NK-92 (cell line): ENCODE measurements around the gene LCN9.

Source experiments
- DNase-seq: peaks from one replicate; lab custom pipeline; 2025; ENCODE audit not compliant: unreplicated experiment; lab: John Stamatoyannopoulos, UW

Gene LCN9

GRCh38 chr9:135716045-135716444, 52.9 kb downstream of the LCN9 start:
- no peak for DNase-seq
